ENCODE measurements around the gene NBEA. TPM values are rescaled to one million over a fixed set of nuclear protein-coding genes. Genes with fewer than 3 reads are reported as not detected.

The NBEA gene
- total and polyA plus RNA-seq, 2 experiments from 2014 or later: 9.1 to 29.1 TPM

DNA sequence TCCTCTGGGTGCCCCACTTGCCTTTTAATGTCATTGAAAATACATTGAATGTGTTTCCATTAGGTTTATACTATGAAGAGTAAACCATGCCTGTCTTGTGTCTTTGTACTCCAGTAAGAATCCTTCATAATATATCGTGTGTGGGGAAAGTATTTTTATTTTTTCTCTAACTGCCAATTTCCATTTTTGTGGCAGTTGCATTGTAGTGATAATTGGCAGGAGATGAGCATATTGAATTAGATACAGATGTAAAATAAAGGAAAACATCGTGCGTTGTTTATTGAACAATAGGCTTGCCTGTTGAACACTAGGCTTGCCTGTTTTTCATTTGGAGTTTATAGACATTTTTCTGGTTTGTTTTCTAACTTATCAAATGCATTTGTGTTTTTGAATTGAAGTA, 218.8 kb downstream of the NBEA start:
- Histone ChIP-seq H3K4me3 (no peak overlapping the region), H3F3A (replicated peaks; ENCODE audit: low read depth) (no peaks in the 10 kb centered on the region), H3K4me2 (no peak overlapping the region), H3K27ac (ENCODE audit: low read depth) (no peak overlapping the region), H3K4me1 (ENCODE audit: insufficient read depth) (peaks cover 10% of the 10 kb centered on the region; the same call in 1 of the 2 replicates), H3K27me3 (ENCODE audit: insufficient read depth) (no peaks in the 10 kb centered on the region), H3K36me3 (ENCODE audit: insufficient read depth) (no peaks in the 10 kb centered on the region), H2AFZ (no peak overlapping the region), H3K79me2 (replicated peaks; ENCODE audit: insufficient read depth) (no peaks in the 10 kb centered on the region), H3K9me2 (ENCODE audit: insufficient read depth) (no peaks in the 10 kb centered on the region), H4K20me1 (replicated peaks; ENCODE audit: insufficient read depth) (no peaks in the 10 kb centered on the region; the same call in 1 of the 2 replicates)
- DNase-seq (ENCODE audit: low spot score): no peak
- Mint-ChIP-seq H3K4me3 (no peak overlapping the region), H3K9me3 (no peaks in the 10 kb centered on the region), H3K4me1 (peaks cover 23% of the 10 kb centered on the region; the same call in 2 of the 3 replicates), H3K27ac (peak overlapping the region; percentile 16), H3K36me3 (ENCODE audit: low read depth) (peaks cover 10% of the 10 kb centered on the region; the same call in 2 of the 3 replicates), H3K27me3 (ENCODE audit: insufficient read depth, low read depth, poor library complexity) (no peaks in the 10 kb centered on the region)
- ATAC-seq: no peak
- TF ChIP-seq CREB1 (CRISPR knock-in tag; IDR thresholded peaks at IDR 0.05; ENCODE audit: low read depth) (no peak), JUNB (IDR thresholded peaks at IDR 0.05; ENCODE audit: unreplicated experiment) (no peak), ZNF462 (CRISPR knock-in tag; IDR thresholded peaks at IDR 0.05) (no peak), ZNF114 (CRISPR knock-in tag; IDR thresholded peaks at IDR 0.05) (no peak), POLR2AphosphoS5 (IDR thresholded peaks at IDR 0.05; ENCODE audit: low read depth) (no peak), CTCF (conservative IDR thresholded peaks at IDR 0.05; ENCODE audit: low read depth in 2 of 2) (no peak), ZNF331 (CRISPR knock-in tag; IDR thresholded peaks at IDR 0.05; ENCODE audit: low read depth) (no peak), EZH2 (IDR thresholded peaks at IDR 0.05; ENCODE audit: low read depth, unreplicated experiment) (no peak), NANOG (IDR thresholded peaks at IDR 0.05; ENCODE audit: borderline replicate concordance) (no peak), STAT1 (IDR thresholded peaks at IDR 0.05; ENCODE audit: unreplicated experiment) (no peak), EZH2phosphoT487 (IDR thresholded peaks at IDR 0.05; ENCODE audit: unreplicated experiment) (no peak)
- TF ChIP-seq, protein P1, sequence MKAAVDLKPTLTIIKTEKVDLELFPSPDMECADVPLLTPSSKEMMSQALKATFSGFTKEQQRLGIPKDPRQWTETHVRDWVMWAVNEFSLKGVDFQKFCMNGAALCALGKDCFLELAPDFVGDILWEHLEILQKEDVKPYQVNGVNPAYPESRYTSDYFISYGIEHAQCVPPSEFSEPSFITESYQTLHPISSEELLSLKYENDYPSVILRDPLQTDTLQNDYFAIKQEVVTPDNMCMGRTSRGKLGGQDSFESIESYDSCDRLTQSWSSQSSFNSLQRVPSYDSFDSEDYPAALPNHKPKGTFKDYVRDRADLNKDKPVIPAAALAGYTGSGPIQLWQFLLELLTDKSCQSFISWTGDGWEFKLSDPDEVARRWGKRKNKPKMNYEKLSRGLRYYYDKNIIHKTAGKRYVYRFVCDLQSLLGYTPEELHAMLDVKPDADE (IDR thresholded peaks at IDR 0.05): no peak
- TF ChIP-seq, protein P2, sequence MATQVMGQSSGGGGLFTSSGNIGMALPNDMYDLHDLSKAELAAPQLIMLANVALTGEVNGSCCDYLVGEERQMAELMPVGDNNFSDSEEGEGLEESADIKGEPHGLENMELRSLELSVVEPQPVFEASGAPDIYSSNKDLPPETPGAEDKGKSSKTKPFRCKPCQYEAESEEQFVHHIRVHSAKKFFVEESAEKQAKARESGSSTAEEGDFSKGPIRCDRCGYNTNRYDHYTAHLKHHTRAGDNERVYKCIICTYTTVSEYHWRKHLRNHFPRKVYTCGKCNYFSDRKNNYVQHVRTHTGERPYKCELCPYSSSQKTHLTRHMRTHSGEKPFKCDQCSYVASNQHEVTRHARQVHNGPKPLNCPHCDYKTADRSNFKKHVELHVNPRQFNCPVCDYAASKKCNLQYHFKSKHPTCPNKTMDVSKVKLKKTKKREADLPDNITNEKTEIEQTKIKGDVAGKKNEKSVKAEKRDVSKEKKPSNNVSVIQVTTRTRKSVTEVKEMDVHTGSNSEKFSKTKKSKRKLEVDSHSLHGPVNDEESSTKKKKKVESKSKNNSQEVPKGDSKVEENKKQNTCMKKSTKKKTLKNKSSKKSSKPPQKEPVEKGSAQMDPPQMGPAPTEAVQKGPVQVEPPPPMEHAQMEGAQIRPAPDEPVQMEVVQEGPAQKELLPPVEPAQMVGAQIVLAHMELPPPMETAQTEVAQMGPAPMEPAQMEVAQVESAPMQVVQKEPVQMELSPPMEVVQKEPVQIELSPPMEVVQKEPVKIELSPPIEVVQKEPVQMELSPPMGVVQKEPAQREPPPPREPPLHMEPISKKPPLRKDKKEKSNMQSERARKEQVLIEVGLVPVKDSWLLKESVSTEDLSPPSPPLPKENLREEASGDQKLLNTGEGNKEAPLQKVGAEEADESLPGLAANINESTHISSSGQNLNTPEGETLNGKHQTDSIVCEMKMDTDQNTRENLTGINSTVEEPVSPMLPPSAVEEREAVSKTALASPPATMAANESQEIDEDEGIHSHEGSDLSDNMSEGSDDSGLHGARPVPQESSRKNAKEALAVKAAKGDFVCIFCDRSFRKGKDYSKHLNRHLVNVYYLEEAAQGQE (IDR thresholded peaks at IDR 0.05; ENCODE audit: unreplicated experiment): no peak

Data from GM23338 (cell line).